Memory B cell (primary cell): ENCODE data around the gene LILRB2.
A peak's percentile ranks its signal among the peaks of the same experiment; 100 is the strongest.
"Not testable (repeated sequence)": the region's sequence is repeated elsewhere in the genome, so short reads cannot be mapped to it uniquely, and the experiment has no call there.

Experiments used
- ATAC-seq: fragments of 150-1000 bp; cut with Tn5 transposase; 2 replicates; pipeline ENCODE4 v1.10.0; 2021; ENCODE audit warnings: low read depth, mild to moderate bottlenecking, moderate library complexity
- DNase-seq, 2 donors: peaks; one replicate each; pipeline ENCODE4 v3.0.0; 2022; ENCODE audit warnings: low spot score in 2 of 2
- H3K27ac Mint-ChIP-seq: one replicate; pipeline ENCODE4 v1.8.0; 2022; ENCODE audit warnings: mild to moderate bottlenecking, moderate library complexity, mixed read lengths
- H3K27me3 Mint-ChIP-seq: one replicate; pipeline ENCODE4 v1.8.0; 2022; ENCODE audit warnings: mixed read lengths
- H3K36me3 Mint-ChIP-seq: one replicate; pipeline ENCODE4 v1.8.0; 2022; ENCODE audit warnings: mild to moderate bottlenecking, mixed read lengths
- H3K4me1 Mint-ChIP-seq: one replicate; pipeline ENCODE4 v1.8.0; 2022; ENCODE audit warnings: mixed read lengths
- H3K4me3 Mint-ChIP-seq: one replicate; pipeline ENCODE4 v1.8.0; 2022; ENCODE audit warnings: mild to moderate bottlenecking, moderate library complexity, mixed read lengths
- H3K9me3 Mint-ChIP-seq: one replicate; pipeline ENCODE4 v1.8.0; 2022; ENCODE audit warnings: mixed read lengths

Gene LILRB2

GRCh38 chr19:54252845-54253244 is 28.1 kb downstream of the LILRB2 start:
- H3K4me3 Mint-ChIP-seq = no peak overlapping the region
- H3K27ac Mint-ChIP-seq = no peak overlapping the region
- ATAC-seq = no peak
- no peaks in the 10 kb centered on the region for H3K9me3 Mint-ChIP-seq
- H3K4me1 Mint-ChIP-seq = peaks cover 4% of the 10 kb centered on the region
- H3K36me3 Mint-ChIP-seq = no peaks in the 10 kb centered on the region
- H3K27me3 Mint-ChIP-seq = peaks cover 10% of the 10 kb centered on the region
- no peak for DNase-seq

DNA sequence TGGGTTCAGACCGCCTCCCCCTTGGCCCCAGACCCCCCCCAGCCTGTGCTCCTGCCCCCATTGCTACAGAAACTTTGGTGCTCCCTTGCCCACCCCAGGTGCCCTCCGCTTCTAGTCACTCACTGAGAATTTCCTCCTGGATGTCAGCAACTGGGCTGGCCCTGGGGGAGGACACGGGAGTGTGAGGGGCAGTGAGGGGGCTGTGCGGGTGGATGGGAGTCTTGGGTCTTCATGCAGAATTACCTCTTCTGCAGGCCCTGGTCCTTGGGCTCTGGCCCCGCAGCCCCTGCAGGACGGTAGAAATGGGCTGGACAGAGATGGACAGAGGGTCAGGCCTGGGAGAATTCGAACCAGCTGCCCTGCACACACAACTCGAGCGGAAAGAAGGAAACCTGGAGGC is 28.7 kb downstream of the LILRB2 start:
- Mint-ChIP-seq H3K27me3 (peaks cover 12% of the 10 kb centered on the region), H3K36me3 (no peaks in the 10 kb centered on the region), H3K4me3 (no peak overlapping the region), H3K27ac (no peak overlapping the region), H3K4me1 (peaks cover 8% of the 10 kb centered on the region), H3K9me3 (no peaks in the 10 kb centered on the region)
- ATAC-seq = no peak
- DNase-seq = no peak

- Mint-ChIP-seq H3K9me3 (no peaks in the 10 kb centered on the region), H3K27me3 (peaks cover 13% of the 10 kb centered on the region), H3K4me3 (no peak overlapping the region), H3K4me1 (peaks cover 8% of the 10 kb centered on the region), H3K36me3 (no peaks in the 10 kb centered on the region), H3K27ac (peak overlapping the region; percentile 53)
- DNase-seq (no peak), ATAC-seq (peak; percentile 58)
Observed at GRCh38 chr19:54248016-54248601, 32.8 kb downstream of the LILRB2 start.

GRCh38 chr19:54247106-54247930 is 33.6 kb downstream of the LILRB2 start:
- peaks cover 10% of the 10 kb centered on the region for H3K27me3 Mint-ChIP-seq
- DNase-seq (no peak), ATAC-seq (no peak)
- no peak overlapping the region for H3K27ac Mint-ChIP-seq
- no peaks in the 10 kb centered on the region for H3K9me3 Mint-ChIP-seq
- H3K36me3 Mint-ChIP-seq = no peaks in the 10 kb centered on the region
- peaks cover 8% of the 10 kb centered on the region for H3K4me1 Mint-ChIP-seq
- peak overlapping the region; percentile 27 for H3K4me3 Mint-ChIP-seq

DNA sequence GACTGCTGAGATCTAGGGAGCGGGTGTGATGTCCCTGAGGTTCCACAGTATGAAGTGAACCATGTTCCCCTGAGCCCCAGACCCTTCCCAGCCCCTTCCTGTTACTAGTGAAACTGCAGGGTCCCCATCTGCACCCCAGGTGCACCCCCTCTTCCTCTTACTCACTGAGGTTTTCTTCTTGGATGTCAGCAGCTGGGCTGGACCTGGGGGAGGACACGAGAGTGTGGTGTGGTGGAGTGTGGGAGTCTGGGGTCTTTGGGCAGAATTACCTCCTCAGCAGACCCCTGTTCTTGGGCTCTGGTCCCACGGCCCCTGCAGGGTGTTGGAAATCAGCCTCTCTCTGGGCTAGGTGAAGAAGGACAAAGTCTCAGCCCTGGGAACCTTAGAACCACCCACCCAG is 35.0 kb downstream of the LILRB2 start:
- H3K4me3 Mint-ChIP-seq = no peak overlapping the region
- no peaks in the 10 kb centered on the region for H3K36me3 Mint-ChIP-seq
- peaks cover 13% of the 10 kb centered on the region for H3K27me3 Mint-ChIP-seq
- no peaks in the 10 kb centered on the region for H3K9me3 Mint-ChIP-seq
- H3K4me1 Mint-ChIP-seq = peaks cover 8% of the 10 kb centered on the region
- ATAC-seq = no peak
- no peak overlapping the region for H3K27ac Mint-ChIP-seq
- no peak for DNase-seq

DNA sequence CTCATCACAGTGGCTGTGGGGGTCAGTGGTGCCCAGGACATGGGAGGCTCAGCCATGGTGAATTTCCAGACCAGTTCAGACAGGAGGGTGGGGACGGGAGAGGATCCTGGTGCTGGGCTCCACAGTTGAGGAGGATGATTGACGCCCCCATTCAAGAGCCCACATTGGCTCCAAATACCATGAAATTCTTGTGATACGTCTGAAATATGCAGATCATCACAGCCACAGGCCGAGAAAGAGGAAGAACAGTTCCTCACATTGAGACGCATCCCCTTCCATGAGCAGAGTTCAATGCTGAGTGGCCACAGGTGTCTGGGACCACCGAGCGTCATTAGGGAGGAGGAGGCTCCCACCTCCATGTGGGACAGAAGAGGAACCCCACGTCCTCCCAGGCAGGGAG is 37.1 kb downstream of the LILRB2 start:
- not testable (repeated sequence) for H3K4me1 Mint-ChIP-seq, H3K4me3 Mint-ChIP-seq, H3K36me3 Mint-ChIP-seq, H3K27ac Mint-ChIP-seq, ATAC-seq, DNase-seq, H3K9me3 Mint-ChIP-seq
- H3K27me3 Mint-ChIP-seq = peaks cover 16% of the 10 kb centered on the region

DNA sequence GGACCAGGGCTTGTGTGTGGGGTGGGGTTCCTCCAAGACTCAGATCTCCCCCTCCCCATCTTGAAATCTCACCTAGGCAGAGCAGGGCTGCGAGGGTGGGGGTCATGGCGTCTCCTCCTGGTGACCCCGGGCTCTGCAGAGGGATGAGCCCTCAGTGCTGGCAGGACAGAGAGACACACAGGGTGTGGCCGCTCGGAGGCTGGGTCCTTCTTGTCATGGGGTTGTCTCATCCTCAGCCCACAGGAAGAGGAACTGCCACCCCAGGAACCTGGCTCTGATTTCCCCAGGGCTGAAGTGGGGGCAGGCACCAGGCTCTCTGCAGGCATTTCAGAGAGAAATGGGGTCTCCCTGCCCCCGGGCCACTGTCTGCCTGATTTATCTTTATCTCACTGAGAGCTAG is 38.3 kb downstream of the LILRB2 start, which contains the start of gene LILRA6:
LILRA6 (minus strand) TSS at position 145 of the 400 bp plus-strand sequence.
- peaks cover 13% of the 10 kb centered on the region for H3K27me3 Mint-ChIP-seq
- H3K27ac Mint-ChIP-seq, DNase-seq, H3K4me1 Mint-ChIP-seq, ATAC-seq, H3K36me3 Mint-ChIP-seq, H3K9me3 Mint-ChIP-seq, H3K4me3 Mint-ChIP-seq: not testable (repeated sequence)

GRCh38 chr19:54242234-54242633 is 38.7 kb downstream of the LILRB2 start:
- H3K36me3 Mint-ChIP-seq, H3K4me1 Mint-ChIP-seq, H3K9me3 Mint-ChIP-seq, H3K4me3 Mint-ChIP-seq, ATAC-seq, H3K27ac Mint-ChIP-seq, DNase-seq: not testable (repeated sequence)
- H3K27me3 Mint-ChIP-seq = peaks cover 12% of the 10 kb centered on the region

- not testable (repeated sequence) for H3K4me3 Mint-ChIP-seq, H3K36me3 Mint-ChIP-seq, H3K4me1 Mint-ChIP-seq, DNase-seq, H3K27ac Mint-ChIP-seq, ATAC-seq, H3K9me3 Mint-ChIP-seq
- H3K27me3 Mint-ChIP-seq = peaks cover 12% of the 10 kb centered on the region
Observed at GRCh38 chr19:54240372-54241336, 40.3 kb downstream of the LILRB2 start.

- not testable (repeated sequence) for ATAC-seq, H3K4me3 Mint-ChIP-seq, DNase-seq, H3K4me1 Mint-ChIP-seq, H3K9me3 Mint-ChIP-seq, H3K27ac Mint-ChIP-seq, H3K36me3 Mint-ChIP-seq
- peaks cover 12% of the 10 kb centered on the region for H3K27me3 Mint-ChIP-seq
Observed at GRCh38 chr19:54239491-54240371, 41.2 kb downstream of the LILRB2 start.

GRCh38 chr19:54233941-54234340 is 47.0 kb downstream of the LILRB2 start:
- Mint-ChIP-seq H3K27me3 (peaks cover 8% of the 10 kb centered on the region), H3K9me3 (peaks cover 1% of the 10 kb centered on the region), H3K4me3 (no peak overlapping the region), H3K4me1 (no peaks in the 10 kb centered on the region), H3K27ac (no peak overlapping the region), H3K36me3 (no peaks in the 10 kb centered on the region)
- ATAC-seq (no peak), DNase-seq (no peak)

- no peaks in the 10 kb centered on the region for H3K4me1 Mint-ChIP-seq
- peak; percentile 82 to 99 for DNase-seq
- H3K36me3 Mint-ChIP-seq = peaks cover 1% of the 10 kb centered on the region
- peaks cover 5% of the 10 kb centered on the region for H3K27me3 Mint-ChIP-seq
- H3K4me3 Mint-ChIP-seq = no peak overlapping the region
- H3K9me3 Mint-ChIP-seq = peaks cover 3% of the 10 kb centered on the region
- H3K27ac Mint-ChIP-seq = no peak overlapping the region
- ATAC-seq = peak; percentile 98
Observed at GRCh38 chr19:54231077-54231931, 49.6 kb downstream of the LILRB2 start.
